ENCODE data around the gene LIN52. TPM values are rescaled to one million over a fixed set of nuclear protein-coding genes. Genes with fewer than 3 reads are reported as not detected.
"Not testable (repeated sequence)": the region's sequence is repeated elsewhere in the genome, so short reads cannot be mapped to it uniquely, and the experiment has no call there.

Gene LIN52
- polyA plus RNA-seq, 4 donors, result 6.1 to 22.1 (median 11.1) TPM

DNA sequence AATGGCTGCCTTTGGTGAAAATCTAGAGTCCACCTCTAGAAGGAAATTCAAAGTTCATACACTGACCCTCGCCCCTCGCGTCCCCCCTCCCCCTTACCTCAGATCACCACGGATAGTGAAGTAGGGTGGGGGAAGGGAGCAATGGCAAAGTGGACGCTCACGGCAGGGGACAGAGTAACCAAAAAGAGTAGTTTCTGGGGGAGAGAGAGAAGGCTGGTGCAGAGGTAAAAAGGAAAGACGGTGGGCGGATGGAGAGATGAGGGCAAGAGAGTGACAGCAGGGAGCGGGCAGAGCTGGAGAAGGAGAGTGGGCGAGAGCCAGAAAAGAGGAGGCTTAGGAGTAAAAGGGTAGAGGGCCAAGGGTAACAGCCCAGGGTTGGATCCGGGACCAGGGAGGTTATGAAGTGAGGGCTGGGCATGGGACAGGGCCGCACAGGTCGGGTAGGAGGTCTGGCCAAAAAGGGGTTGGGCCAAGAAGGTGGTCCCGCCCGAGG, 926 bp upstream of the LIN52 start:
- no peaks in the 10 kb centered on the region for H3K36me3 ChIP-seq (ENCODE audit: control insufficient read depth in 3 of 3, insufficient read depth in 2 of 3, low read depth in 1 of 3, low read length in 3 of 3)
- no peaks in the 10 kb centered on the region for H3K27me3 ChIP-seq (ENCODE audit: control insufficient read depth in 3 of 3, insufficient read depth in 3 of 3, low read length in 3 of 3)
- H3K9me3 ChIP-seq (ENCODE audit: control insufficient read depth in 2 of 2, insufficient read depth in 1 of 2, low read depth in 1 of 2, low read length in 1 of 2), result no peaks in the 10 kb centered on the region
- DNase-seq (peak in 1 of 2 donors; percentile 16), FAIRE-seq (no peak)
- WGBS, 3 donors, result 0 to 2% (median 1%) methylated on average over 11 to 15 of the region's 15 CpGs
- H3K4me1 ChIP-seq (ENCODE audit: control insufficient read depth in 3 of 3, insufficient read depth in 2 of 3, low read depth in 1 of 3, low read length in 2 of 3), result peaks cover 2 to 15% (median 4%) of the 10 kb centered on the region in 3 donors
- H3K4me3 ChIP-seq (ENCODE audit: low read depth in 1 of 3, low read length in 3 of 3), result peak overlapping the region; percentile 49 to 65 (median 56)
- peak overlapping the region; percentile 1 to 72 (median 63) for H3K27ac ChIP-seq (ENCODE audit: low read depth in 1 of 3, low read length in 2 of 3)

GRCh38 chr14:74085047-74085637, 386 bp downstream of the LIN52 start:
- Histone ChIP-seq H3K27me3 (ENCODE audit: control insufficient read depth in 3 of 3, insufficient read depth in 3 of 3, low read length in 3 of 3) (no peaks in the 10 kb centered on the region), H3K36me3 (ENCODE audit: control insufficient read depth in 3 of 3, insufficient read depth in 2 of 3, low read depth in 1 of 3, low read length in 3 of 3) (no peaks in the 10 kb centered on the region), H3K27ac (ENCODE audit: low read depth in 1 of 3, low read length in 2 of 3) (peak overlapping the region; percentile 56 to 86 (median 60)), H3K4me1 (ENCODE audit: control insufficient read depth in 3 of 3, insufficient read depth in 2 of 3, low read depth in 1 of 3, low read length in 2 of 3) (peaks cover 2 to 15% (median 4%) of the 10 kb centered on the region in 3 donors), H3K9me3 (ENCODE audit: control insufficient read depth in 2 of 2, insufficient read depth in 1 of 2, low read depth in 1 of 2, low read length in 1 of 2) (no peaks in the 10 kb centered on the region), H3K4me3 (ENCODE audit: low read depth in 1 of 3, low read length in 3 of 3) (peak overlapping the region; percentile 54 to 84 (median 62))
- DNase-seq, result no peak
- WGBS, 3 donors, result 0 to 1% (median 1%) methylated on average over 26 of the region's 26 CpGs
- no peak for FAIRE-seq

GRCh38 chr14:74085828-74086227, 1.1 kb downstream of the LIN52 start:
- no peak for FAIRE-seq
- DNase-seq, result peak; percentile 50 to 60
- WGBS, 3 donors, result 28 to 63% (median 28%) methylated on average over 1 of the region's 1 CpG
- no peaks in the 10 kb centered on the region for H3K9me3 ChIP-seq (ENCODE audit: control insufficient read depth in 2 of 2, insufficient read depth in 1 of 2, low read depth in 1 of 2, low read length in 1 of 2)
- no peaks in the 10 kb centered on the region for H3K27me3 ChIP-seq (ENCODE audit: control insufficient read depth in 3 of 3, insufficient read depth in 3 of 3, low read length in 3 of 3)
- peak overlapping the region in 1 of 3 donors; percentile 60 for H3K27ac ChIP-seq (ENCODE audit: low read depth in 1 of 3, low read length in 2 of 3)
- no peaks in the 10 kb centered on the region for H3K36me3 ChIP-seq (ENCODE audit: control insufficient read depth in 3 of 3, insufficient read depth in 2 of 3, low read depth in 1 of 3, low read length in 3 of 3)
- peaks cover 2 to 15% (median 4%) of the 10 kb centered on the region in 3 donors for H3K4me1 ChIP-seq (ENCODE audit: control insufficient read depth in 3 of 3, insufficient read depth in 2 of 3, low read depth in 1 of 3, low read length in 2 of 3)
- H3K4me3 ChIP-seq (ENCODE audit: low read depth in 1 of 3, low read length in 3 of 3), result peak overlapping the region in 2 of 3 donors; percentile 54 to 84

- no peak for DNase-seq
- Histone ChIP-seq H3K36me3 (ENCODE audit: control insufficient read depth in 3 of 3, insufficient read depth in 2 of 3, low read depth in 1 of 3, low read length in 3 of 3) (peaks cover 2 to 20% (median 4%) of the 10 kb centered on the region in 3 donors), H3K4me3 (ENCODE audit: low read depth in 1 of 3, low read length in 3 of 3) (no peak overlapping the region), H3K9me3 (ENCODE audit: control insufficient read depth in 2 of 2, insufficient read depth in 1 of 2, low read depth in 1 of 2, low read length in 1 of 2) (no peaks in the 10 kb centered on the region), H3K27me3 (ENCODE audit: control insufficient read depth in 3 of 3, insufficient read depth in 3 of 3, low read length in 3 of 3) (no peaks in the 10 kb centered on the region), H3K27ac (ENCODE audit: low read depth in 1 of 3, low read length in 2 of 3) (no peak overlapping the region), H3K4me1 (ENCODE audit: control insufficient read depth in 3 of 3, insufficient read depth in 2 of 3, low read depth in 1 of 3, low read length in 2 of 3) (peaks cover 0 to 7% (median 0%) of the 10 kb centered on the region in 3 donors)
- no peak for FAIRE-seq
- 81 to 88% (median 86%) methylated on average over 8 of the region's 8 CpGs for WGBS, 3 donors
Observed at GRCh38 chr14:74089251-74090020, 4.7 kb downstream of the LIN52 start.

GRCh38 chr14:74105381-74105780, 20.6 kb downstream of the LIN52 start:
- Histone ChIP-seq H3K27me3 (ENCODE audit: control insufficient read depth in 3 of 3, insufficient read depth in 3 of 3, low read length in 3 of 3) (no peaks in the 10 kb centered on the region), H3K4me1 (ENCODE audit: control insufficient read depth in 3 of 3, insufficient read depth in 2 of 3, low read depth in 1 of 3, low read length in 2 of 3) (no peaks in the 10 kb centered on the region), H3K4me3 (ENCODE audit: low read depth in 1 of 3, low read length in 3 of 3) (no peak overlapping the region), H3K36me3 (ENCODE audit: control insufficient read depth in 3 of 3, insufficient read depth in 2 of 3, low read depth in 1 of 3, low read length in 3 of 3) (peaks cover 1 to 20% (median 5%) of the 10 kb centered on the region in 3 donors), H3K9me3 (ENCODE audit: control insufficient read depth in 2 of 2, insufficient read depth in 1 of 2, low read depth in 1 of 2, low read length in 1 of 2) (no peaks in the 10 kb centered on the region), H3K27ac (ENCODE audit: low read depth in 1 of 3, low read length in 2 of 3) (no peak overlapping the region)
- FAIRE-seq (no peak), DNase-seq (no peak)
- 94 to 95% (median 95%) methylated on average over 2 of the region's 2 CpGs for WGBS, 3 donors

DNA sequence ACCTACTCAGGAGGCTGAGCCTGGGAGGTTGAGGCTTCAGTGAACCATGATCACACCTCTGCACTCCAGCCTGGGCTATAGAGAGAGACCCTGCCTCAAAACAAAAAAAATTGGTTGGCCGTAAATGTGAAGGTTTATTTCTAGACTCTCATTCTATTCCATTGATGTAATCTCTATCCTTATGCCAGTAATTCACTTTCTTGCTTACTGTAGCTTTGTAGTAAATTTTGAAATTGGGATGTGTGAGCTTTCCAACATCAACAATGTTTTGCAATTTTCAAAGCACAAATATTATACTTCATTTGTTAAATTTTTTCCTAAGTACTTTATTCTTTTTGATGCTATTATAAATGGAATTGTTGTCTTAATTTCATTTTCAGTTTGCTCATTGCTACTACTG, 24.6 kb downstream of the LIN52 start:
- DNase-seq (no peak), FAIRE-seq (peak; percentile 64)
- H3K36me3 ChIP-seq (ENCODE audit: control insufficient read depth in 3 of 3, insufficient read depth in 2 of 3, low read depth in 1 of 3, low read length in 3 of 3), result peaks cover 1 to 16% (median 8%) of the 10 kb centered on the region in 3 donors
- H3K9me3 ChIP-seq (ENCODE audit: control insufficient read depth in 2 of 2, insufficient read depth in 1 of 2, low read depth in 1 of 2, low read length in 1 of 2), result no peaks in the 10 kb centered on the region
- 78 to 100% (median 84%) methylated on average over 1 of the region's 1 CpG for WGBS, 3 donors
- no peaks in the 10 kb centered on the region for H3K4me1 ChIP-seq (ENCODE audit: control insufficient read depth in 3 of 3, insufficient read depth in 2 of 3, low read depth in 1 of 3, low read length in 2 of 3)
- no peaks in the 10 kb centered on the region for H3K27me3 ChIP-seq (ENCODE audit: control insufficient read depth in 3 of 3, insufficient read depth in 3 of 3, low read length in 3 of 3)
- H3K4me3 ChIP-seq (ENCODE audit: low read depth in 1 of 3, low read length in 3 of 3), result no peak overlapping the region
- H3K27ac ChIP-seq (ENCODE audit: low read depth in 1 of 3, low read length in 2 of 3), result no peak overlapping the region

- not testable (repeated sequence) for H3K4me3 ChIP-seq (ENCODE audit: low read depth in 1 of 3, low read length in 3 of 3); H3K27me3 ChIP-seq (ENCODE audit: control insufficient read depth in 3 of 3, insufficient read depth in 3 of 3, low read length in 3 of 3); H3K4me1 ChIP-seq (ENCODE audit: control insufficient read depth in 3 of 3, insufficient read depth in 2 of 3, low read depth in 1 of 3, low read length in 2 of 3); H3K9me3 ChIP-seq (ENCODE audit: control insufficient read depth in 2 of 2, insufficient read depth in 1 of 2, low read depth in 1 of 2, low read length in 1 of 2); FAIRE-seq; H3K27ac ChIP-seq (ENCODE audit: low read depth in 1 of 3, low read length in 2 of 3)
- H3K36me3 ChIP-seq (ENCODE audit: control insufficient read depth in 3 of 3, insufficient read depth in 2 of 3, low read depth in 1 of 3, low read length in 3 of 3), result peaks cover 0 to 10% (median 8%) of the 10 kb centered on the region in 3 donors
- WGBS, 3 donors, result 92 to 94% (median 93%) methylated on average over 13 of the region's 13 CpGs
- DNase-seq, result peak; percentile 59 to 67
Observed at GRCh38 chr14:74111395-74112216, 26.9 kb downstream of the LIN52 start.

DNA sequence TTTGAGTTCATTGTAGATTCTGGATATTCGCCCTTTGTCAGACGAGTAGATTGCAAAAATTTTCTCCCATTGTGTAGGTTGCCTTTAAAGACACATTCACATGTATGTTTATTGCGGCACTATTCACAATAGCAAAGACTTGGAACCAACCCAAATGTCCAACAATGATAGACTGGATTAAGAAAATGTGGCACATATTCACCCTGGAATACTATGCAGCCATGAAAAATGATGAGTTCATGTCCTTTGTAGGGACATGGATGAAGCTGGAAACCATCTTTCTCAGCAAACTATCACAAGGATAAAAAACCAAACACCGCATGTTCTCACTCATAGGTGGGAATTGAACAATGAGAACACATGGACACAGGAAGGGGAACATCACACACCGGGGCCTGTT, 40.7 kb downstream of the LIN52 start:
- not testable (repeated sequence) for DNase-seq; H3K27ac ChIP-seq (ENCODE audit: low read depth in 1 of 3, low read length in 2 of 3); H3K36me3 ChIP-seq (ENCODE audit: control insufficient read depth in 3 of 3, insufficient read depth in 2 of 3, low read depth in 1 of 3, low read length in 3 of 3); H3K27me3 ChIP-seq (ENCODE audit: control insufficient read depth in 3 of 3, insufficient read depth in 3 of 3, low read length in 3 of 3); H3K9me3 ChIP-seq (ENCODE audit: control insufficient read depth in 2 of 2, insufficient read depth in 1 of 2, low read depth in 1 of 2, low read length in 1 of 2); FAIRE-seq; H3K4me1 ChIP-seq (ENCODE audit: control insufficient read depth in 3 of 3, insufficient read depth in 2 of 3, low read depth in 1 of 3, low read length in 2 of 3); H3K4me3 ChIP-seq (ENCODE audit: low read depth in 1 of 3, low read length in 3 of 3)
- WGBS, 3 donors, result 82 to 95% (median 87%) methylated on average over 4 of the region's 5 CpGs

Measured in small intestine (tissue), 7 donors.